Neutrophil (primary cell): ENCODE results near the gene MPP4.

Experiments
- H3K27ac ChIP-seq: fragments of 200-600 bp; sonication (generic); 2 replicates; pipeline ENCODE4 v1.5.1; 2016; ENCODE audit warnings: mild to moderate bottlenecking, moderate library complexity
- H3K27me3 ChIP-seq: fragments of 200-600 bp; sonication (generic); 2 replicates; pipeline ENCODE4 v1.6.0; 2016; ENCODE audit warnings: mild to moderate bottlenecking
- H3K36me3 ChIP-seq: fragments of 200-600 bp; sonication (generic); 2 replicates; pipeline ENCODE4 v1.5.1; 2017
- H3K4me1 ChIP-seq, 2 experiments: fragments of 200-600 bp in 1 of 2; sonication (generic) in 1 of 2; 1 replicate in 1 of 2; 2 replicates in 1 of 2; pipeline versions ENCODE4 v1.5.1 to v1.6.1; 2013 to 2016; ENCODE audit warnings: low read depth in 1 of 2, low read length in 1 of 2, mild to moderate bottlenecking in 1 of 2, moderate library complexity in 1 of 2; ENCODE audit not compliant: control insufficient read depth in 1 of 2, insufficient read depth in 1 of 2
- H3K4me3 ChIP-seq, 2 experiments: fragments of 200-600 bp in 1 of 2; sonication (generic) in 1 of 2; 1 replicate in 1 of 2; 2 replicates in 1 of 2; pipeline ENCODE4 v1.5.1; 2013 to 2016; ENCODE audit warnings: low read depth in 1 of 2, low read length in 1 of 2, mild to moderate bottlenecking in 1 of 2, moderate library complexity in 1 of 2
- H3K9me3 ChIP-seq: fragments of 200-600 bp; sonication (generic); 2 replicates; pipeline ENCODE4 v1.5.1; 2016
- CTCF ChIP-seq: fragments of 200-600 bp; sonication (generic); IDR thresholded peaks from 2 replicates; pipeline ENCODE4 v1.5.1; 2016; ENCODE audit warnings: antibody characterized with exemption

MPP4 gene

GRCh38 chr2:201661366-201661765, 37.1 kb downstream of the MPP4 start:
- Histone ChIP-seq H3K9me3 (no peaks in the 10 kb centered on the region), H3K4me1 (peaks cover 7 to 16% of the 10 kb centered on the region in 2 experiments), H3K27ac (no peak overlapping the region), H3K27me3 (no peaks in the 10 kb centered on the region), H3K36me3 (no peaks in the 10 kb centered on the region), H3K4me3 (no peak overlapping the region)
- TF ChIP-seq CTCF = no peak

- Histone ChIP-seq H3K4me1 (peaks cover 7 to 16% of the 10 kb centered on the region in 2 experiments), H3K27me3 (no peaks in the 10 kb centered on the region), H3K4me3 (no peak overlapping the region), H3K9me3 (no peaks in the 10 kb centered on the region), H3K27ac (no peak overlapping the region), H3K36me3 (no peaks in the 10 kb centered on the region)
- TF ChIP-seq CTCF = no peak
Observed at GRCh38 chr2:201660293-201660895, 38.0 kb downstream of the MPP4 start.

- H3K27ac ChIP-seq = no peak overlapping the region
- no peaks in the 10 kb centered on the region for H3K36me3 ChIP-seq
- peaks cover 7 to 15% of the 10 kb centered on the region in 2 experiments for H3K4me1 ChIP-seq
- H3K27me3 ChIP-seq = peaks cover 3% of the 10 kb centered on the region
- H3K4me3 ChIP-seq = no peak overlapping the region
- no peaks in the 10 kb centered on the region for H3K9me3 ChIP-seq
- no peak for TF ChIP-seq CTCF
Observed at GRCh38 chr2:201656740-201657139, 41.7 kb downstream of the MPP4 start.

GRCh38 chr2:201656102-201656501, 42.3 kb downstream of the MPP4 start:
- H3K27ac ChIP-seq = no peak overlapping the region

GRCh38 chr2:201654616-201655384, 43.6 kb downstream of the MPP4 start:
- Histone ChIP-seq H3K4me3 (no peak overlapping the region), H3K4me1 (no peaks in the 10 kb centered on the region), H3K9me3 (no peaks in the 10 kb centered on the region), H3K27me3 (peaks cover 3% of the 10 kb centered on the region), H3K27ac (no peak overlapping the region), H3K36me3 (no peaks in the 10 kb centered on the region)
- no peak for TF ChIP-seq CTCF

More at GRCh38 chr2:201656102-201656501, 42.3 kb downstream of the MPP4 start:
- TF ChIP-seq CTCF = no peak
- Histone ChIP-seq H3K36me3 (no peaks in the 10 kb centered on the region), H3K27me3 (peaks cover 3% of the 10 kb centered on the region), H3K4me1 (peaks cover 7 to 8% of the 10 kb centered on the region in 2 experiments), H3K4me3 (no peak overlapping the region), H3K9me3 (no peaks in the 10 kb centered on the region)
